Measurements from ENCODE around the gene MMS22L. TPM values are rescaled to one million over a fixed set of nuclear protein-coding genes. Genes with fewer than 3 reads are reported as not detected.
"Not testable (repeated sequence)": the region's sequence is repeated elsewhere in the genome, so short reads cannot be mapped to it uniquely, and the experiment has no call there.

Gene MMS22L
- total and polyA plus RNA-seq, 2 of the 4 experiments (the other 2 are of a cell fraction): 6.1 to 18.6 TPM

DNA sequence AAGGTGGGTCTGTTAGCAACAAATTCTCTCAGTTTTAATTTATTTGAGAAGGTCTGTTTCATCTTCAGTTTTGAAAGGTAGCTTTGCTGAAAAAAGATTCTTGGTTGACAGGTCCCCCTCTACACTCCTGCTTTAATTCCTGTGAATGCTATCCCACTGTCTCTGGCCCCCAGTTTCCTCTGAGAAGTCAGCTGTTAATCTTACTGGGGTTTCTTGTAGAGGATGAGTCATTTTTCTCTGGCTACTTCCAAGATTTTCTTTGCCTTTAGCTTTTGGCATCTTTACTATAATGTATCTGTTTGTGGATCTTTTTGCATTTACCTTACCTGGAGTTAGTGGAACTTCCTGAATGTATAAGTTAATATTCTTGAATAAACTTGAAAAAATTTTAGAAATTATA lies 122.7 kb downstream of the MMS22L start:
- DNase-seq: peak; percentile 4

DNA sequence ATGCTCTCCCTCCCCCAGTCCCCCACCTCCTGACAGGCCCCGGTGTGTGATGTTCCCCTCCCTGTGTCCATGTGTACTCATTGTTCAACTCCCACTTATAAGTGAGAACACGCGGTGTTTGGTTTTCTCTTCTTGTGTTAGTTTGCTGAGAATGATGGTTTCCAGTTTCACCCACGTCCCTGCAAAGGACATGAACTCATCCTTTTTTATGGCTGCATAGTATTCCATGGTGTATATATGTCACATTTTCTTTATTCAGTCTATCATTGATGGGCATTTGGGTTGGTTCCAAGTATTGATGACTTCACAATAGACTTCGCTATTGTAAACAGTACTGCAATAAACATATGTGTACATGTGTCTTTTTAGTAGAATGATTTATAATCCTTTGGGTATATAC lies 127.6 kb downstream of the MMS22L start:
- intact Hi-C loops (cut with micrococcal nuclease); H4K91ac ChIP-seq (ENCODE audit: insufficient read depth, low read depth, low read length); H2AK5ac ChIP-seq (ENCODE audit: low read depth, low read length); H3K14ac ChIP-seq (replicated peaks; ENCODE audit: low read depth, low read length); H2BK20ac ChIP-seq (ENCODE audit: low read depth, low read length); H3K27ac ChIP-seq (ENCODE audit: insufficient read depth, low read length); H3K23ac ChIP-seq (ENCODE audit: low read depth, low read length); H3K4ac ChIP-seq (ENCODE audit: low read depth, low read length); H3K56ac ChIP-seq (ENCODE audit: extremely low read depth, insufficient read depth, low read length); CTCF ChIA-PET; H4K5ac ChIP-seq (ENCODE audit: low read depth, low read length); DNase-seq; H2AFZ ChIP-seq (replicated peaks; ENCODE audit: low read length, poor library complexity); H3K36me3 ChIP-seq (ENCODE audit: control insufficient read depth, insufficient read depth, low read length); H2BK15ac ChIP-seq (ENCODE audit: low read depth, low read length); H3K4me2 ChIP-seq (ENCODE audit: low read depth, low read length); dilution Hi-C loops (cut with HindIII; ENCODE audit: low sequenced_read_pairs, unreplicated experiment); POLR2A ChIA-PET (ENCODE audit: unreplicated experiment); ATAC-seq (ENCODE audit: low read depth); H3K4me1 ChIP-seq (ENCODE audit: control insufficient read depth, insufficient read depth, low read length); H2AK9ac ChIP-seq (replicated peaks; ENCODE audit: low read depth, low read length, poor library complexity); H4K8ac ChIP-seq (ENCODE audit: low read depth in 2 of 2, low read length in 2 of 2); H3K9me3 ChIP-seq (ENCODE audit: control insufficient read depth, insufficient read depth, low read length); H3K18ac ChIP-seq (ENCODE audit: low read depth, low read length); H3K9me1 ChIP-seq (ENCODE audit: insufficient read depth, low read length); BruUV-seq (replicated peaks); H2BK5ac ChIP-seq (ENCODE audit: low read depth, low read length, poor library complexity, severe bottlenecking); in situ Hi-C loops (cut with MboI; ENCODE audit: low sequenced_read_pairs); H3K9ac ChIP-seq (ENCODE audit: low read depth, low read length); H4K20me1 ChIP-seq (ENCODE audit: insufficient read depth, low read length); H2BK120ac ChIP-seq (ENCODE audit: low read depth, low read length); H3K79me1 ChIP-seq (ENCODE audit: low read depth in 1 of 2, low read length in 2 of 2); H3K4me3 ChIP-seq (ENCODE audit: insufficient read depth, low read depth, low read length); H3K27me3 ChIP-seq (ENCODE audit: control insufficient read depth, insufficient read depth, low read length): not testable (repeated sequence)
- no CpG with 5 or more reads among the region's 5 CpGs for WGBS, 2 experiments (ENCODE audit: extremely low coverage in 2 of 2, insufficient read length in 1 of 2)

More for the DNA sequence above, 122.7 kb downstream of the MMS22L start:
- H4K91ac ChIP-seq (ENCODE audit: insufficient read depth, low read depth, low read length): no peak overlapping the region
- no peak overlapping the region for H3K4me2 ChIP-seq (ENCODE audit: low read depth, low read length)
- H3K4me3 ChIP-seq (ENCODE audit: insufficient read depth, low read depth, low read length): no peak overlapping the region
- no peak overlapping the region for H3K56ac ChIP-seq (ENCODE audit: extremely low read depth, insufficient read depth, low read length)
- H3K9me3 ChIP-seq (ENCODE audit: control insufficient read depth, insufficient read depth, low read length): no peaks in the 10 kb centered on the region
- H3K4me1 ChIP-seq (ENCODE audit: control insufficient read depth, insufficient read depth, low read length): no peaks in the 10 kb centered on the region
- H3K18ac ChIP-seq (ENCODE audit: low read depth, low read length): no peak overlapping the region
- no peak for ATAC-seq (ENCODE audit: low read depth)
- H2AK9ac ChIP-seq (replicated peaks; ENCODE audit: low read depth, low read length, poor library complexity): no peak overlapping the region
- TF ChIP-seq RCOR1 (IDR thresholded peaks at IDR 0.05; ENCODE audit: insufficient replicate concordance, low read length): no peak
- TF ChIP-seq, protein P1, sequence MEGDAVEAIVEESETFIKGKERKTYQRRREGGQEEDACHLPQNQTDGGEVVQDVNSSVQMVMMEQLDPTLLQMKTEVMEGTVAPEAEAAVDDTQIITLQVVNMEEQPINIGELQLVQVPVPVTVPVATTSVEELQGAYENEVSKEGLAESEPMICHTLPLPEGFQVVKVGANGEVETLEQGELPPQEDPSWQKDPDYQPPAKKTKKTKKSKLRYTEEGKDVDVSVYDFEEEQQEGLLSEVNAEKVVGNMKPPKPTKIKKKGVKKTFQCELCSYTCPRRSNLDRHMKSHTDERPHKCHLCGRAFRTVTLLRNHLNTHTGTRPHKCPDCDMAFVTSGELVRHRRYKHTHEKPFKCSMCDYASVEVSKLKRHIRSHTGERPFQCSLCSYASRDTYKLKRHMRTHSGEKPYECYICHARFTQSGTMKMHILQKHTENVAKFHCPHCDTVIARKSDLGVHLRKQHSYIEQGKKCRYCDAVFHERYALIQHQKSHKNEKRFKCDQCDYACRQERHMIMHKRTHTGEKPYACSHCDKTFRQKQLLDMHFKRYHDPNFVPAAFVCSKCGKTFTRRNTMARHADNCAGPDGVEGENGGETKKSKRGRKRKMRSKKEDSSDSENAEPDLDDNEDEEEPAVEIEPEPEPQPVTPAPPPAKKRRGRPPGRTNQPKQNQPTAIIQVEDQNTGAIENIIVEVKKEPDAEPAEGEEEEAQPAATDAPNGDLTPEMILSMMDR (conservative IDR thresholded peaks at IDR 0.05; ENCODE audit: low read depth, low read length): no peak
- TF ChIP-seq, protein P2, sequence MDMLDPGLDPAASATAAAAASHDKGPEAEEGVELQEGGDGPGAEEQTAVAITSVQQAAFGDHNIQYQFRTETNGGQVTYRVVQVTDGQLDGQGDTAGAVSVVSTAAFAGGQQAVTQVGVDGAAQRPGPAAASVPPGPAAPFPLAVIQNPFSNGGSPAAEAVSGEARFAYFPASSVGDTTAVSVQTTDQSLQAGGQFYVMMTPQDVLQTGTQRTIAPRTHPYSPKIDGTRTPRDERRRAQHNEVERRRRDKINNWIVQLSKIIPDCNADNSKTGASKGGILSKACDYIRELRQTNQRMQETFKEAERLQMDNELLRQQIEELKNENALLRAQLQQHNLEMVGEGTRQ (IDR thresholded peaks at IDR 0.05; ENCODE audit: low read depth, low read length): no peak
- H2BK120ac ChIP-seq (ENCODE audit: low read depth, low read length): no peak overlapping the region
- dilution Hi-C loops (cut with HindIII; ENCODE audit: low sequenced_read_pairs, unreplicated experiment) (no loop called here), intact Hi-C loops (cut with micrococcal nuclease) (no loop called here), in situ Hi-C loops (cut with MboI; ENCODE audit: low sequenced_read_pairs) (no loop called here)
- no peaks in the 10 kb centered on the region; the same call in none of the 2 replicates for H3K36me3 ChIP-seq (ENCODE audit: control insufficient read depth, insufficient read depth, low read length)
- H4K5ac ChIP-seq (ENCODE audit: low read depth, low read length): no peak overlapping the region
- H2BK5ac ChIP-seq (ENCODE audit: low read depth, low read length, poor library complexity, severe bottlenecking): no peak overlapping the region
- no peaks in the 10 kb centered on the region for H3K9me1 ChIP-seq (ENCODE audit: insufficient read depth, low read length)
- H3K79me1 ChIP-seq (ENCODE audit: low read depth in 1 of 2, low read length in 2 of 2): no peaks in the 10 kb centered on the region
- no peaks in the 10 kb centered on the region for H3K27me3 ChIP-seq (ENCODE audit: control insufficient read depth, insufficient read depth, low read length)
- H3K9ac ChIP-seq (ENCODE audit: low read depth, low read length): no peak overlapping the region
- ChIA-PET POLR2A (ENCODE audit: unreplicated experiment) (no interaction called here), CTCF (no interaction called here)
- no peak overlapping the region for H2BK20ac ChIP-seq (ENCODE audit: low read depth, low read length)
- no peak overlapping the region for H4K8ac ChIP-seq (ENCODE audit: low read depth in 2 of 2, low read length in 2 of 2)
- H3K23ac ChIP-seq (ENCODE audit: low read depth, low read length): no peak overlapping the region
- no peaks in the 10 kb centered on the region for H4K20me1 ChIP-seq (ENCODE audit: insufficient read depth, low read length)
- H2AK5ac ChIP-seq (ENCODE audit: low read depth, low read length): no peak overlapping the region
- BruUV-seq (replicated peaks): no TSS peak
- H3K4ac ChIP-seq (ENCODE audit: low read depth, low read length): no peak overlapping the region
- H3K14ac ChIP-seq (replicated peaks; ENCODE audit: low read depth, low read length): no peak overlapping the region
- no peak overlapping the region for H3K27ac ChIP-seq (ENCODE audit: insufficient read depth, low read length)
- no peak overlapping the region for H2AFZ ChIP-seq (replicated peaks; ENCODE audit: low read length, poor library complexity)
- no peak overlapping the region for H2BK15ac ChIP-seq (ENCODE audit: low read depth, low read length)
